ENCODE measurements around the gene LSM14A.
"Not testable (repeated sequence)": the region's sequence is repeated elsewhere in the genome, so short reads cannot be mapped to it uniquely, and the experiment has no call there.

The LSM14A gene

DNA sequence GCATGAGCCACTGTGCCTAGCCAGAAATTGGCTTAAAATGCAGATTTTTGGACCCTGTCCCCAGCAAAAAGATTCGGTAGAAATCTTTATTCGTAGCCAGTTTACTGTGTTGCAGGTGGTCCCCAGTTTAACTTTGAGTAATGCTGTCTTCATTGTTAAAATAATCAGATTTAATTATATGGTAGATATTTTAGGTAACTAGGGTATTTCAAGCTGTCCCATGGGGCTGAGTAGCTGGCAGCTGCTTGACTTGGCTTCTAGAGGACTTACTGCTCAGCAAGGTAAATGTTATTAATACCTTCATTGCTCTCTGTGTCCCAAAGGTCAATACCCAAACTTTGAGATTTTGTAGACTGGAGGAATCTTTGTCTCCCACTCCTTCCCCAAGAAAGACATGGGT lies 21.1 kb downstream of the LSM14A start:
- Histone ChIP-seq H3K4me3 (ENCODE audit: low read length) (no peak overlapping the region), H3K9ac (ENCODE audit: low read depth, low read length) (no peak overlapping the region), H3K36me3 (ENCODE audit: insufficient read depth, low read length) (peaks cover 54% of the 10 kb centered on the region), H3K4me1 (ENCODE audit: insufficient read depth, low read length) (peaks cover 28% of the 10 kb centered on the region), H3K9me3 (ENCODE audit: insufficient read depth, low read depth, low read length) (no peaks in the 10 kb centered on the region), H3K27me3 (ENCODE audit: insufficient read depth, low read length) (no peaks in the 10 kb centered on the region), H3K27ac (ENCODE audit: low read depth, low read length) (no peak overlapping the region)
- WGBS: 92% methylated on average over 2 of the region's 2 CpGs

DNA sequence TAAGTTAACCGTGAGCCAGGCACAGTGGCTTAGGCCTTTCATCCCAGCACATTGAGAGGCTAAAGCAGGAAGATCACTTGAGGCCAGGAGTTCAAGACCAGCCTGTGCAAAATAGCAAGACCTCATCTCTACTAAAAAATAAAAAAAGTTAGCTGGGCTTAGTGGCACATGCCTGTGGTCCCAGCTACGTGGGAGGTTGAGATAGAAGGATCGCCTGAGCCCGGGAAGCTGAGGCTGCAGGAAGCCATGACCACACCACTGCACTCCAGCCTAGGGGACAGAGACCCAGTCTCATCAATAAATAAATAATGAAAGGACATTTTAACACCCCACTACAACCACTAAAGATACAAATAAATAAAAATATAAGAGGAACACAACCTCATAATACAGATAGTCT lies 21.6 kb downstream of the LSM14A start:
- H3K27ac ChIP-seq (ENCODE audit: low read depth, low read length): no peak overlapping the region
- H3K4me3 ChIP-seq (ENCODE audit: low read length): no peak overlapping the region
- H3K27me3 ChIP-seq (ENCODE audit: insufficient read depth, low read length): no peaks in the 10 kb centered on the region
- H3K4me1 ChIP-seq (ENCODE audit: insufficient read depth, low read length): peaks cover 25% of the 10 kb centered on the region
- H3K36me3 ChIP-seq (ENCODE audit: insufficient read depth, low read length): peaks cover 56% of the 10 kb centered on the region
- WGBS: 91% methylated on average over 4 of the region's 4 CpGs
- no peak overlapping the region for H3K9ac ChIP-seq (ENCODE audit: low read depth, low read length)
- H3K9me3 ChIP-seq (ENCODE audit: insufficient read depth, low read depth, low read length): no peaks in the 10 kb centered on the region

DNA sequence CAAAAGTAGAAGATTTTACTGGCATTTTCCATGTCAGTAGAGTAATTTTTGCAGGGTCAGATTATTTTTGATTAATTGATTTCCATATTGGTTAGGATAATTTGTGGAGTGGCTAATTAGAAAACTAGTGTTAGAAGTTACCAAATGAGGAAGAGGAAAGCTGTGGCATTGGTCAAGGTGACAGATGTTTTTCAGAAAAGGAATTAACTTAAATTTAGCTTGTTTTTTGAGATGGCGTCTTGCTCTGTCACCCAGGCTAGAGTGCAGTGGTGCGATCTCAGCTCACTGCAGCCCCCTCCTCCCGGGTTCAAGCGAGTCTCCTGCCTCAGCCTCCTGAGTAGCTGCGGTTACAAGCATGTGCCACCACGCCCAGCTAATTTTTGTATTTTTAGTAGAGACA lies 28.8 kb downstream of the LSM14A start:
- peaks cover 90% of the 10 kb centered on the region for H3K36me3 ChIP-seq (ENCODE audit: insufficient read depth, low read length)
- H3K27me3 ChIP-seq (ENCODE audit: insufficient read depth, low read length): no peaks in the 10 kb centered on the region
- 94% methylated on average over 6 of the region's 6 CpGs for WGBS

DNA sequence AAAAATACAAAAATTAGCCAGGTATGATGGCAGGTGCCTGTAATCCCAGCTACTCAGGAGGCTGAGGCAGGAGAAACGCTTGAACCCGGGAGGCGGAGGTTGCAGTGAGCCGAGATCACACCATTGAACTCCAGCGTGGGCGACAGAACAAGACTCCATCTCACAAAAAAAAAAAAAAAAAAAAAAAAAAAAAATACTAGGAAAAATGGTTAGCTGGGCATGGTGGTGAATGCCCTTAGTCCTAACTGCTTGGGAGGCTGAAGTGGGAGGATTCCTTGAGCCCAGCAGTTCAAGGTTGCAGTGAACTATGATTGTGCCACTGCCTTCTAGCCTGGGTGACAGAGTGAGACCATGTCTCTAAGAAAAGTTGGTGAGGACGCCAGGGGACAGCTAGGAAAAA lies 33.0 kb downstream of the LSM14A start:
- WGBS: 96% methylated on average over 5 of the region's 7 CpGs
- H3K27me3 ChIP-seq (ENCODE audit: insufficient read depth, low read length); H3K9me3 ChIP-seq (ENCODE audit: insufficient read depth, low read depth, low read length); H3K4me3 ChIP-seq (ENCODE audit: low read length); H3K27ac ChIP-seq (ENCODE audit: low read depth, low read length); H3K9ac ChIP-seq (ENCODE audit: low read depth, low read length); H3K4me1 ChIP-seq (ENCODE audit: insufficient read depth, low read length): not testable (repeated sequence)
- H3K36me3 ChIP-seq (ENCODE audit: insufficient read depth, low read length): peaks cover 86% of the 10 kb centered on the region

More for the DNA sequence above, 28.8 kb downstream of the LSM14A start:
- Histone ChIP-seq H3K4me1 (ENCODE audit: insufficient read depth, low read length) (no peaks in the 10 kb centered on the region), H3K27ac (ENCODE audit: low read depth, low read length) (no peak overlapping the region), H3K9me3 (ENCODE audit: insufficient read depth, low read depth, low read length) (no peaks in the 10 kb centered on the region), H3K4me3 (ENCODE audit: low read length) (no peak overlapping the region), H3K9ac (ENCODE audit: low read depth, low read length) (no peak overlapping the region)

DNA sequence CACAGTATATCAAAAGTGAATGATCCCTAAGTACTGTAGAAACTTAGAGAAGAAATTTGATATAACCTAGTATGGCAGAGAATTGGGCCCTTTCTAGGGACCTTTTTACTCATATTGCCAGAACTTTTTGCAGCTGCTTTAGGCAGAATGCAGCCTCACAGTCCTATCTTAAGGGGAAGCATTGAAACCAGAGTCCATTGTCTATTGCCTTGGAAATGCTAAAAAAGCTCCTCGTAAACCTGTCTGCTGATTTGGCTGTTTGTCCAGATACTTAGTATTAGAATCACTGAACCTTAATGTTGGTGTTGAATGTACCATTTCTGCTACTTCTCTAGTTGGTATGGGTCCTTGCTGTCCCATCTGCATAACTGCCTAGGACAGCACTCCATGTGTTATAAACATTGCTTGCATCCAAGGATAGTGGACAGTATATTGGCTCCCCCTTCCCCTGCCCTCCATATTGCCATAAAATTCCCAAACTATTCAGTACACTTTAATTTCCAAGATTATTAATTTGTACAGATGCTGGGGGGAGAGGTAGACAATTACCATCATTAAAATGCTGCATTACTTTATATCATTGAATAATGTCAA lies 36.1 kb downstream of the LSM14A start:
- Histone ChIP-seq H3K27me3 (ENCODE audit: insufficient read depth, low read length) (no peaks in the 10 kb centered on the region), H3K4me1 (ENCODE audit: insufficient read depth, low read length) (no peaks in the 10 kb centered on the region), H3K9ac (ENCODE audit: low read depth, low read length) (no peak overlapping the region), H3K4me3 (ENCODE audit: low read length) (no peak overlapping the region), H3K9me3 (ENCODE audit: insufficient read depth, low read depth, low read length) (no peaks in the 10 kb centered on the region), H3K27ac (ENCODE audit: low read depth, low read length) (no peak overlapping the region), H3K36me3 (ENCODE audit: insufficient read depth, low read length) (peaks cover 86% of the 10 kb centered on the region)
- 91% methylated on average over 1 of the region's 1 CpG for whole genome bisulfite sequencing

DNA sequence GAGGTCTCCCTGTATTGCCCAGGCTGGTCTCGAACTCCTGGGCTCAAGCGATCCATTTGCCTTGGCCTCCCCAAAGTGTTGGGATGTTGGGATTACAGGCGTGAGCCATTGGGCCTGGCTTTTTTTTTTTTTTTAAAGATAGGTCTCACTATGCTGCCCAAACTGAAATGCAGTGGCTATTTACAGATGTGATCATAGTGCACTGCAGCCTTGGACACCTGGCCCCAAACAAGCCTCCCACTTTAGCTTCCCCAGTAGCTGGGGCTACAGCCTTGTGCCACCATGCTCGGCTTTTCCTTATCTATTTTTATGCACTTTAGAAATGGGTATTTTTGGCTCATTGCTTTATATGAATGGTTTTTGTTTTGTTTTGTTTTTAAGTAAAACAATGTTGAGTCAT lies 37.4 kb downstream of the LSM14A start:
- H3K4me1 ChIP-seq (ENCODE audit: insufficient read depth, low read length): no peaks in the 10 kb centered on the region
- 100% methylated on average over 3 of the region's 4 CpGs for WGBS
- H3K36me3 ChIP-seq (ENCODE audit: insufficient read depth, low read length): peaks cover 89% of the 10 kb centered on the region
- no peak overlapping the region for H3K4me3 ChIP-seq (ENCODE audit: low read length)
- no peak overlapping the region for H3K27ac ChIP-seq (ENCODE audit: low read depth, low read length)
- H3K9ac ChIP-seq (ENCODE audit: low read depth, low read length): no peak overlapping the region
- no peaks in the 10 kb centered on the region for H3K27me3 ChIP-seq (ENCODE audit: insufficient read depth, low read length)
- no peaks in the 10 kb centered on the region for H3K9me3 ChIP-seq (ENCODE audit: insufficient read depth, low read depth, low read length)

DNA sequence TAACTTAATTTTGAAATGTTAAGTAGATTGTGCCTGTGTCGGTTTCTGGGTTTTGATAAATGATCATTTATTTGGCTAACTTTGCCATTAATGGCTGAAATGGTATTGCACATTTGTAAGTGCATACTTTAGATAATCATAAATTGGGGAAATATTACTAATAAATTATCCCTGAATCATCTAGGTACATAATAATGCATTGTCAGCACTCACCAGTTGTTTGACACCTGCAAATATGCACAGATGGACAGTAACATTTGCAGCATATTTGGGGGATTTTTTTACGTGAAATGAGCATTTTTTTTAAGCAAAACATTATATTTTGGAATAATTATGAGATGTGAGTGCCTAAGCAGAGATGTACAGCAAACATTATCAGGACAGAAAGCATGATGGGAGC lies 41.0 kb downstream of the LSM14A start:
- no peak overlapping the region for H3K4me3 ChIP-seq (ENCODE audit: low read length)
- no peaks in the 10 kb centered on the region for H3K4me1 ChIP-seq (ENCODE audit: insufficient read depth, low read length)
- no peaks in the 10 kb centered on the region for H3K27me3 ChIP-seq (ENCODE audit: insufficient read depth, low read length)
- H3K9me3 ChIP-seq (ENCODE audit: insufficient read depth, low read depth, low read length): no peaks in the 10 kb centered on the region
- H3K27ac ChIP-seq (ENCODE audit: low read depth, low read length): no peak overlapping the region
- WGBS: 96% methylated on average over 2 of the region's 2 CpGs
- peaks cover 87% of the 10 kb centered on the region for H3K36me3 ChIP-seq (ENCODE audit: insufficient read depth, low read length)
- H3K9ac ChIP-seq (ENCODE audit: low read depth, low read length): no peak overlapping the region

DNA sequence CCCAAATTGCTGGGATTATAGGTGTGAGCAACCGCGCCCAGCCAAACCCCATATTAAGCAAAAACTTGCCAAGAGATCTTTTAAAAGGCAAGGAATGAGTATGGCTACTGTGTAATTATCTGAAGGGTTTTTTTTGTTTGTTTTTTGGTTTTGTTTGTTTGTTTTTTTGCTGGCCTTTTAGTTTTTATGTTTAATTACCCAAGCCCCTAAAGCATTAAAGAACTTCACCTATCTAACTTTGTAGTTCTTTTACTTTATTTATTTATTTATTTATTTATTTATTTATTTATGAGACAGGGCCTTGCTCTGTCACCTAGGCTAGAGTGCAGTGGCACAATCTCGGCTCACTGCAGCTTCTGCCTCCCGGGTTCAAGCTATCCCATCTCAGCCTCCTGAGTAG lies 41.7 kb downstream of the LSM14A start:
- H3K36me3 ChIP-seq (ENCODE audit: insufficient read depth, low read length): peaks cover 87% of the 10 kb centered on the region
- no peaks in the 10 kb centered on the region for H3K9me3 ChIP-seq (ENCODE audit: insufficient read depth, low read depth, low read length)
- WGBS: 94% methylated on average over 4 of the region's 4 CpGs
- no peak overlapping the region for H3K27ac ChIP-seq (ENCODE audit: low read depth, low read length)
- H3K4me1 ChIP-seq (ENCODE audit: insufficient read depth, low read length): no peaks in the 10 kb centered on the region
- no peak overlapping the region for H3K9ac ChIP-seq (ENCODE audit: low read depth, low read length)
- no peak overlapping the region for H3K4me3 ChIP-seq (ENCODE audit: low read length)
- H3K27me3 ChIP-seq (ENCODE audit: insufficient read depth, low read length): no peaks in the 10 kb centered on the region

DNA sequence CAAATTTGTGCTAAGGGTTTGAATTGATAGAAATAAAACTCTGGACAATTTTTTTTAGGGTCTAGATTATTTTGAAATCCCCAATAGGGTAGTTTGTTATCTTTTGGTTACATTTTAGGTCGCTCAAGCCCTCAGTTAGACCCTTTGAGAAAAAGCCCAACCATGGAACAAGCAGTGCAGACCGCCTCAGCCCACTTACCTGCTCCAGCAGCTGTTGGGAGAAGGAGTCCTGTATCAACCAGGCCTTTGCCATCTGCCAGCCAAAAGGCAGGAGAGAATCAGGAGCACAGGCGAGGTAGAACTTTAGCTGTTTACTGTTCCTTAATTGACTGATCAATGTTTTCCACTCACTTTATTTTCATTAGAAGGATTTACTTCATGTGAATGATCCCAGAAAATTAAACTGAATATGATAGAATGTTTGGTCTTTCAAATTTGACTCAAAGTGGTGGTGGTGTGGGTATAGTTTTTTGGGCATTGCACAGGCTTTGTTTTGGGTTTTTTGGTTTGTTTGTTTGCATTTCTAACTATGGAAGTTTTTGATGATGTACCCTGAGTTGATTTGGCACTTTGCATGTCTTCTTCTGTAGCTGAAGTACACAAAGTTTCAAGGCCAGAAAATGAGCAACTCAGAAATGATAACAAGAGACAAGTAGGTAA lies 42.8 kb downstream of the LSM14A start:
- peaks cover 87% of the 10 kb centered on the region for H3K36me3 ChIP-seq (ENCODE audit: insufficient read depth, low read length)
- H3K4me3 ChIP-seq (ENCODE audit: low read length): no peak overlapping the region
- no peaks in the 10 kb centered on the region for H3K4me1 ChIP-seq (ENCODE audit: insufficient read depth, low read length)
- H3K27me3 ChIP-seq (ENCODE audit: insufficient read depth, low read length): no peaks in the 10 kb centered on the region
- no peak overlapping the region for H3K27ac ChIP-seq (ENCODE audit: low read depth, low read length)
- no peaks in the 10 kb centered on the region for H3K9me3 ChIP-seq (ENCODE audit: insufficient read depth, low read depth, low read length)
- H3K9ac ChIP-seq (ENCODE audit: low read depth, low read length): no peak overlapping the region
- 100% methylated on average over 3 of the region's 3 CpGs for WGBS

DNA sequence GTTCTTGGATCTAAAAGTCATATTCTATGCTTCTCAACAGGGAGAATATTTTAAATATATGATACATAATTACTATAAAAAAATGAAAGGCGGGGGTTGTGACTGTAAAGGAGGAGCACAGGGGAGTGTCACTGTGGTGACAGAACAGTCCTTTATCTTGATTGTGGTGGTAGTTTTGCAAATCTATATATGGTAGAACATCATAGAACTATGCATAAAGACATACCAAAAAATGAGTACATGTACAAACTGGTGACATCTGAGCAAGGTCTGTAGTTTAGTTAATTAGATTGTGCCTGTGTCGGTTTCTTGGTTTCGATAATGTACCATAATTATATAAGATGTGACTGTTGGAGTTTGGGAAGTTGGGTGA lies 43.3 kb downstream of the LSM14A start:
- no peak overlapping the region for H3K4me3 ChIP-seq (ENCODE audit: low read length)
- H3K9ac ChIP-seq (ENCODE audit: low read depth, low read length): no peak overlapping the region
- no peak overlapping the region for H3K27ac ChIP-seq (ENCODE audit: low read depth, low read length)
- 93% methylated on average over 3 of the region's 3 CpGs for WGBS
- H3K36me3 ChIP-seq (ENCODE audit: insufficient read depth, low read length): peaks cover 87% of the 10 kb centered on the region
- H3K4me1 ChIP-seq (ENCODE audit: insufficient read depth, low read length): no peaks in the 10 kb centered on the region
- H3K9me3 ChIP-seq (ENCODE audit: insufficient read depth, low read depth, low read length): no peaks in the 10 kb centered on the region
- H3K27me3 ChIP-seq (ENCODE audit: insufficient read depth, low read length): no peaks in the 10 kb centered on the region

DNA sequence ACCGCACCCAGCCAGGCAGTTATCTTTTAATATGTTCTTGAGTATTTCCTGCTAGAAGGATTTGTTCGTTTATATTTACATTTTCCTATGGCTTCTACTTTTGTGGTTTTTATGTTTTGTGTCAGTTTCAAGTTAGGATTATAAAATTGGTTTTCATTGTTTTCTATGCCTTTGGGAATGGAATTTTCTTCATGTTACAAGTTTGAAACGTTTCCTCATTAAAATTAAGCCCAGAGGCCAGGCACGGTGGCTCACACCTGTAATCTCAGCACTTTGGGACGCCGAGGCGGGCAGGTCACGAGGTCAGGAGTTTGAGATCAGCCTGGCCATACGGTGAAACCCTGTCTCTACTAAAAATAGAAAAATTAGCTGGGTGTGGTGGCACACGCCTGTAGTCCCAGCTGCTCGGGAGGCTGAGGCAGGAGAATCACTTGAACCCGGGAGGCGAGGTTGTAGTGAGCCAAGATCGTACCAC lies 44.5 kb downstream of the LSM14A start:
- peaks cover 87% of the 10 kb centered on the region for H3K36me3 ChIP-seq (ENCODE audit: insufficient read depth, low read length)
- not testable (repeated sequence) for H3K27me3 ChIP-seq (ENCODE audit: insufficient read depth, low read length); H3K9me3 ChIP-seq (ENCODE audit: insufficient read depth, low read depth, low read length); H3K4me1 ChIP-seq (ENCODE audit: insufficient read depth, low read length); H3K27ac ChIP-seq (ENCODE audit: low read depth, low read length); H3K4me3 ChIP-seq (ENCODE audit: low read length); H3K9ac ChIP-seq (ENCODE audit: low read depth, low read length)
- WGBS: 94% methylated on average over 14 of the region's 14 CpGs

Measured in HUES64 (cell line).